Ascending aorta (tissue), 2 donors: ENCODE results near the gene CADM2. TPM values are rescaled to one million over a fixed set of nuclear protein-coding genes. Genes with fewer than 3 reads are reported as not detected.

ENCODE experiments used
- DNase-seq, 2 donors: peaks; one replicate each; pipeline ENCODE4 v3.0.0-alpha.2; 2019; ENCODE audit warnings: low spot score in 2 of 2
- H3K27ac ChIP-seq, 2 donors: fragments of 200-600 bp; sonication (generic); one replicate each; pipeline ENCODE4 v1.5.1; 2016 to 2017; ENCODE audit warnings: mild to moderate bottlenecking in 1 of 2
- H3K27me3 ChIP-seq: fragments of 200-600 bp; sonication (generic); one replicate; pipeline ENCODE4 v1.5.1; 2017
- H3K36me3 ChIP-seq, 2 donors: fragments of 200-600 bp; sonication (generic); one replicate each; pipeline ENCODE4 v1.5.1; 2016
- H3K4me1 ChIP-seq, 2 donors: fragments of 200-600 bp; sonication (generic); one replicate each; pipeline ENCODE4 v1.5.1; 2016 to 2017; ENCODE audit warnings: mild to moderate bottlenecking in 1 of 2
- H3K4me3 ChIP-seq, 2 donors: fragments of 200-600 bp; sonication (generic); one replicate each; pipeline ENCODE4 v1.5.1; 2016 to 2017; ENCODE audit warnings: mild to moderate bottlenecking in 1 of 2
- H3K9me3 ChIP-seq, 2 donors: fragments of 200-600 bp; sonication (generic); one replicate each; pipeline ENCODE4 v1.5.1; 2016
- CTCF ChIP-seq, 3 experiments: fragments of 200-600 bp in 2 of 3; fragments of 450-650 bp in 1 of 3; sonication (generic) in 2 of 3; IDR thresholded peaks; one replicate each; pipeline ENCODE4 v1.5.1; 2016 to 2019; ENCODE audit warnings: antibody characterized with exemption in 3 of 3, mild to moderate bottlenecking in 1 of 3, moderate library complexity in 1 of 3
- intact Hi-C: fragments of 100-400 bp; cut with DNase I; formaldehyde crosslinking; loops from one replicate; pipeline ENCODE4 v1.15.1; 2023
- total RNA-seq: library from RNA; depleted of rRNA; stranded (reverse); fragments of >200 nt; gene quantifications from one replicate; pipeline ENCODE4 v1.1.0, GENCODE V29; 2016

Gene CADM2
- total RNA-seq, 1 donor from 2014 or later, result 23.0 TPM

GRCh38 chr3:84959470-84960271, 882 bp downstream of the CADM2 start:
- Histone ChIP-seq H3K27me3 (peaks cover 4% of the 10 kb centered on the region), H3K9me3 (no peaks in the 10 kb centered on the region), H3K36me3 (no peaks in the 10 kb centered on the region), H3K4me3 (peak overlapping the region; percentile 66 to 75), H3K27ac (no peak overlapping the region), H3K4me1 (peaks cover 5 to 8% of the 10 kb centered on the region in 2 donors)
- TF ChIP-seq CTCF (IDR thresholded peaks at IDR 0.05), result no peak
- no peak for DNase-seq
- intact Hi-C loops, result no loop called here

GRCh38 chr3:84960581-84960980, 1.8 kb downstream of the CADM2 start:
- intact Hi-C loops, result no loop called here
- H3K27me3 ChIP-seq, result peaks cover 4% of the 10 kb centered on the region
- no peak for DNase-seq
- no peaks in the 10 kb centered on the region for H3K9me3 ChIP-seq
- no peak for TF ChIP-seq CTCF (IDR thresholded peaks at IDR 0.05)
- H3K4me1 ChIP-seq, result peaks cover 5 to 8% of the 10 kb centered on the region in 2 donors
- H3K36me3 ChIP-seq, result no peaks in the 10 kb centered on the region
- no peak overlapping the region for H3K4me3 ChIP-seq
- H3K27ac ChIP-seq, result no peak overlapping the region

- intact Hi-C loops, result no loop called here
- no peak for DNase-seq
- Histone ChIP-seq H3K4me3 (no peak overlapping the region), H3K36me3 (no peaks in the 10 kb centered on the region), H3K4me1 (peaks cover 5 to 8% of the 10 kb centered on the region in 2 donors), H3K27me3 (peaks cover 4% of the 10 kb centered on the region), H3K27ac (no peak overlapping the region), H3K9me3 (no peaks in the 10 kb centered on the region)
- TF ChIP-seq CTCF (IDR thresholded peaks at IDR 0.05), result no peak
Observed at GRCh38 chr3:84961011-84961410, 2.2 kb downstream of the CADM2 start.

GRCh38 chr3:84961521-84962255, 2.9 kb downstream of the CADM2 start:
- no peak overlapping the region for H3K27ac ChIP-seq
- H3K36me3 ChIP-seq, result no peaks in the 10 kb centered on the region
- H3K4me1 ChIP-seq, result peaks cover 5 to 8% of the 10 kb centered on the region in 2 donors
- intact Hi-C loops, result no loop called here
- DNase-seq, result no peak
- H3K4me3 ChIP-seq, result no peak overlapping the region
- no peak for TF ChIP-seq CTCF (IDR thresholded peaks at IDR 0.05)
- H3K9me3 ChIP-seq, result no peaks in the 10 kb centered on the region
- peaks cover 4% of the 10 kb centered on the region for H3K27me3 ChIP-seq

- intact Hi-C loops, result no loop called here
- H3K9me3 ChIP-seq, result no peaks in the 10 kb centered on the region
- peaks cover 4% of the 10 kb centered on the region for H3K27me3 ChIP-seq
- TF ChIP-seq CTCF (IDR thresholded peaks at IDR 0.05), result no peak
- H3K4me1 ChIP-seq, result peaks cover 5 to 8% of the 10 kb centered on the region in 2 donors
- DNase-seq, result no peak
- no peaks in the 10 kb centered on the region for H3K36me3 ChIP-seq
- no peak overlapping the region for H3K27ac ChIP-seq
- H3K4me3 ChIP-seq, result no peak overlapping the region
Observed at GRCh38 chr3:84962415-84962814, 3.6 kb downstream of the CADM2 start.
